Keratinocyte (primary cell): ENCODE measurements around the gene MSGN1. TPM values are rescaled to one million over a fixed set of nuclear protein-coding genes. Genes with fewer than 3 reads are reported as not detected.

Experiments
- DNase-seq: peaks from one replicate; pipeline ENCODE4 v3.0.0-alpha.2; 2011; ENCODE audit warnings: low read depth, missing footprints, low spot score
- FAIRE-seq: peaks from 2 replicates; lab custom pipeline; 2011; peaks lifted over from hg19 to GRCh38; lab: Jason Lieb, UNC
- H2AFZ ChIP-seq: 2 replicates; pipeline ENCODE4 v1.6.0; 2012; ENCODE audit warnings: low read length, control low read depth, inconsistent platforms; ENCODE audit not compliant: control insufficient read depth
- H3K27ac ChIP-seq: 2 replicates; pipeline ENCODE4 v1.5.1; 2011; ENCODE audit warnings: low read length; ENCODE audit not compliant: control insufficient read depth, insufficient read depth
- H3K27me3 ChIP-seq: 3 replicates; pipeline ENCODE4 v1.6.0; 2011; ENCODE audit warnings: low read length; ENCODE audit not compliant: control insufficient read depth, insufficient read depth; ENCODE audit errors: extremely low read depth
- H3K36me3 ChIP-seq, 2 experiments: 2 replicates in 1 of 2; 3 replicates in 1 of 2; pipeline ENCODE4 v1.5.1; 2011; ENCODE audit warnings: low read length in 2 of 2, mild to moderate bottlenecking in 1 of 2; ENCODE audit not compliant: control insufficient read depth in 2 of 2, insufficient read depth in 2 of 2; ENCODE audit errors: extremely low read depth in 1 of 2
- H3K4me1 ChIP-seq: 3 replicates; pipeline ENCODE4 v1.5.1; 2011; ENCODE audit warnings: low read length; ENCODE audit not compliant: control insufficient read depth, insufficient read depth; ENCODE audit errors: extremely low read depth
- H3K4me2 ChIP-seq: 3 replicates; pipeline ENCODE4 v1.6.0; 2011; ENCODE audit warnings: low read depth, low read length; ENCODE audit not compliant: control insufficient read depth, insufficient read depth; ENCODE audit errors: extremely low read depth
- H3K4me3 ChIP-seq, 3 experiments: fragments of 200-600 bp in 1 of 3; sonication (generic) in 1 of 3; 2 replicates in 2 of 3; 3 replicates in 1 of 3; pipeline ENCODE4 v1.5.1; 2011 to 2016; ENCODE audit warnings: low read length in 3 of 3, mild to moderate bottlenecking in 3 of 3, control low read depth in 2 of 3, inconsistent platforms in 1 of 3, low read depth in 1 of 3, mixed read lengths in 1 of 3, mixed run types in 1 of 3, moderate library complexity in 1 of 3; ENCODE audit not compliant: control insufficient read depth in 2 of 3, insufficient read depth in 2 of 3; ENCODE audit errors: extremely low read depth in 1 of 3
- H3K79me2 ChIP-seq: 2 replicates; pipeline ENCODE4 v1.6.0; 2012; ENCODE audit warnings: low read length; ENCODE audit not compliant: control insufficient read depth, insufficient read depth
- H3K9ac ChIP-seq: 3 replicates; pipeline ENCODE4 v1.6.0; 2011; ENCODE audit warnings: low read length; ENCODE audit not compliant: control insufficient read depth, insufficient read depth; ENCODE audit errors: extremely low read depth
- H3K9me1 ChIP-seq: 3 replicates; pipeline ENCODE4 v1.6.0; 2011; ENCODE audit warnings: low read length; ENCODE audit not compliant: control insufficient read depth, insufficient read depth; ENCODE audit errors: extremely low read depth
- H3K9me3 ChIP-seq: 2 replicates; pipeline ENCODE4 v1.5.1; 2012; ENCODE audit warnings: low read depth, low read length; ENCODE audit not compliant: control insufficient read depth
- H4K20me1 ChIP-seq: 3 replicates; pipeline ENCODE4 v1.6.0; 2011; ENCODE audit warnings: low read length; ENCODE audit not compliant: control insufficient read depth, insufficient read depth; ENCODE audit errors: extremely low read depth
- CTCF ChIP-seq, 3 experiments: IDR thresholded peaks in 1 of 3; conservative IDR thresholded peaks in 1 of 3; optimal IDR thresholded peaks in 1 of 3; 2 replicates in 2 of 3; 3 replicates in 1 of 3; pipeline versions ENCODE3 to v1.5.1; 2011; ENCODE audit warnings: low read length in 3 of 3, mild to moderate bottlenecking in 3 of 3, moderate library complexity in 2 of 3, control low read depth in 1 of 3, inconsistent platforms in 1 of 3; ENCODE audit not compliant: insufficient read depth in 2 of 3; ENCODE audit errors: extremely low read depth in 1 of 3
- EZH2 ChIP-seq: IDR thresholded peaks from one replicate; pipeline ENCODE4 v1.6.1; 2012; ENCODE audit warnings: inconsistent platforms, mild to moderate bottlenecking, low read length, moderate library complexity
- dilution Hi-C: fragments of 300-500 bp; cut with MboI; formaldehyde crosslinking; loops from one replicate; pipeline ENCODE4 v1.7.0; 2020; ENCODE audit warnings: low sequenced_read_pairs; ENCODE audit not compliant: extremely low pct_ligation_motif_present
- polyA plus RNA-seq, 5 experiments: library from polyadenylated mRNA; depleted of rRNA in 3 of 5; stranded (reverse) in 3 of 5; stranded (forward) in 1 of 5; unstranded in 1 of 5; fragments of >200 nt; gene quantifications; 1 replicate in 1 of 5; 2 replicates in 3 of 5; 3 replicates in 1 of 5; pipeline versions ENCODE4 v1.2.1 to v1.2.3, GENCODE V29; 2011 to 2012; ENCODE audit warnings: missing spikeins in 2 of 5, low read depth in 1 of 5, low replicate concordance in 1 of 5

The MSGN1 gene
- polyA plus RNA-seq, 1 donor (not counting 4 experiments of a cell fraction or from before 2014, with no cell fraction given) = 0.22 TPM

GRCh38 chr2:17821080-17821479, 4.8 kb downstream of the MSGN1 start:
- no peaks in the 10 kb centered on the region for H3K9me1 ChIP-seq
- peaks cover 8% of the 10 kb centered on the region for H3K4me1 ChIP-seq
- no peaks in the 10 kb centered on the region for H3K27me3 ChIP-seq
- H3K4me2 ChIP-seq = no peak overlapping the region
- H3K9ac ChIP-seq = no peak overlapping the region
- no peak for DNase-seq
- no peaks in the 10 kb centered on the region for H3K36me3 ChIP-seq
- no peak overlapping the region for H3K4me3 ChIP-seq
- H2AFZ ChIP-seq = no peak overlapping the region
- dilution Hi-C loops = no loop called here
- no peaks in the 10 kb centered on the region for H3K79me2 ChIP-seq
- H3K27ac ChIP-seq = no peak overlapping the region
- H3K9me3 ChIP-seq = no peaks in the 10 kb centered on the region
- no peak for FAIRE-seq
- no peak for TF ChIP-seq CTCF (optimal IDR thresholded peaks at IDR 0.05 in 1 of 3, IDR thresholded peaks at IDR 0.05 in 1 of 3, conservative IDR thresholded peaks at IDR 0.05 in 1 of 3; ENCODE audit: extremely low read depth in 1 of 3, insufficient read depth in 2 of 3, low read length in 3 of 3)
- no peak for TF ChIP-seq EZH2
- no peaks in the 10 kb centered on the region for H4K20me1 ChIP-seq

- no peak overlapping the region for H3K4me2 ChIP-seq
- no peaks in the 10 kb centered on the region for H3K9me1 ChIP-seq
- FAIRE-seq (no peak), DNase-seq (no peak)
- no peaks in the 10 kb centered on the region for H4K20me1 ChIP-seq
- no peaks in the 10 kb centered on the region for H3K79me2 ChIP-seq
- no peak overlapping the region for H3K9ac ChIP-seq
- H3K27ac ChIP-seq = no peak overlapping the region
- peaks cover under 1% of the 10 kb centered on the region for H3K4me1 ChIP-seq
- TF ChIP-seq EZH2 (no peak), CTCF (optimal IDR thresholded peaks at IDR 0.05 in 1 of 3, IDR thresholded peaks at IDR 0.05 in 1 of 3, conservative IDR thresholded peaks at IDR 0.05 in 1 of 3; ENCODE audit: extremely low read depth in 1 of 3, insufficient read depth in 2 of 3, low read length in 3 of 3) (no peak)
- no peak overlapping the region for H2AFZ ChIP-seq
- H3K27me3 ChIP-seq = no peaks in the 10 kb centered on the region
- H3K36me3 ChIP-seq = no peaks in the 10 kb centered on the region
- H3K9me3 ChIP-seq = no peaks in the 10 kb centered on the region
- H3K4me3 ChIP-seq = no peak overlapping the region
- dilution Hi-C loops = no loop called here
Measured at GRCh38 chr2:17821535-17822444, 5.5 kb downstream of the MSGN1 start.
